ENCODE data around the gene P4HA1.

Gene P4HA1

DNA sequence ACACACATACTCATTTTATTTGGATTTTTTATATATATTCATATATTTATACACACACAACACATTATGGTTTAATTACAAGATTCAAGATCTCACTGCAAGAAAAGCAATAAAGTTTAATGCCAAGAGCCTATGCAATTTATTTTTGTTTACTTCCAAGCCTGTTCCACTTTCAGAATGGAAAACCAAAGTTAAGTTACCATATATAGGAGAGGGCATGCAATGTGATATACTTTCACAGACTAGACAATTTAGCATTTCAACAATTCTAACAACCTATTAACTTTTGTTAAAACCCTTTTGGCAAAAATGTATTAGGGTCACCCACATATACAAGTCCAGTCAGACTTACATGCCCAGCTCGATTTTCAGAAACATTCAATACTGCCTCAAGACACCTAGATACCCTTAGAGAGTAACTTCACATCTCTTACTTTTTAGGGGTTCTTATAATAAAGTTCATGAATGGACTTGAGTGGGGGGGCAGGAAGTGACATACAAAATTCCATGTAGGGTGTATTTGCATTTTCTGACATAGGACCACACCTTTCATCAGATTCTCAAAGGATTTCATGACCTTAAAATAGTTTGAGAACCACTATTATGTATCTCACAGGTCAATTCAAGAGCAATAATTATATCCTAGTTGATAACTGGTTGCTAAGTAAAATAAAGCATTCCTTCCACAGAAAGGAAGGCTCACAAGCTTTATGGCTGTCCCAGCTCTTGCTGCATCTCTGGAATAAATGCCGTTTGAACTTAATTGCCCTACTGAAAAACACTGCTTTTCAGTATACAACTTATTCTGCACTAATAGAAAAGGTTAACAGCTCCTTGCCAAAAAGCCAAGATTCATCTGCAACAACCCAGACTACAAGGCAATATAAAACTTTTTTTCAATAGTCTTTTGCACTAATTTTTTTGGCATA lies 2.5 kb downstream of the P4HA1 start:
- peak; percentile 12 for DNase-seq

DNA sequence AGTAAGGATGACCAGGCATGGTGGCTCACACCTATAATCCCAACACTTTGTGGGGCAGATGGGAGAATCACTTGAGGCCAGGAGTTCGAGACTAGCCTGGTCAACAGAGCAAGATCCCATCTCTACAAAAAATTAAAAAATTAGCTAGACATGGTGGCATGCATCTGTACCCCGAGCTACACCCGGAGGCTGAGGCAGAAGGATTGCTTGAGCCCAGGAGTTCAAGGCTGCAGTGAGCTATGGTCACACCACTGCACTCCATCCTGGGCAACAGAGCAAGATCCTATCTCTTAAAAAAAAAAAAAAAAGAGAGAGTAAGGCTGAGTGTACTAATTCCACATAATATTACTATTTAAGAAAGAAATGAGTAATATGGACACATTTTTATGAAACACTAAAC lies 3.8 kb downstream of the P4HA1 start:
- DNase-seq: no peak

DNA sequence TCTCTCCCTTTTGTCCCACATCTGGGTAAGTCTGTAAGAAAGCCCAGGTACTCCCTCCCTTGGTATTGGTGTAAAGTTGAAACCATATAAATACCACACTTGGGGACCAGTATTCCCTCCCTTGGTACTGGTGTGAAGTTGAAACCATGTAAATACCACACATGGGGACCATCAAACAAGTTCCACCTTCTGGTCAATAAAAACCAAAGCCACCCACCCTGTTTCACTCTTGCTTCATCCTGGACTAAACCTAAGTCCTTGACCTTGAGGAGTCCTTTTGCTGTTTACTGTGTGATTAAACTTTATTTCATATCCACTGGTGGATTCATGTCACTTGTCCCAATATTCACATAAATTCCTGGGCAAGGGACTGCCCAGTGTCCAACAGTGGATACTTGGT lies 8.4 kb downstream of the P4HA1 start:
- no peak for DNase-seq

DNA sequence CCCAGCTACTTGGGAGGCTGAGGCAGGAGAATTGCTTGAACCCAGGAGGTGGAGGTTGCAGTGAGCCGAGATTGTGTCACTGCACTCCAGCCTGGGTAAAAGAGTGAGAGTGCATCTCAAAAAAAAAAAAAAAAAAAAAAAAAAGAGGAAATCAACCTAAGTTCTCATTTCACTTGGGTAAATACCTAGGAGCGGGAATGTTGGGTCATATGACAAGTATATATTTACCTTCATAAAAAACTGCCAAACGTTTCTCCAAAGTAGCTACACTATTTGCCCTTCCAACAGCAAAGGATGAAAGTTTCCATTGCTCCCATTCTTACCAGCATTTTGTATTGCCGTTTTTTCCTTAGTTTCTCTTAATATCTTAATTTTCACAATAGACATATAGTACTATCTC lies 9.8 kb downstream of the P4HA1 start:
- no peak for DNase-seq

DNA sequence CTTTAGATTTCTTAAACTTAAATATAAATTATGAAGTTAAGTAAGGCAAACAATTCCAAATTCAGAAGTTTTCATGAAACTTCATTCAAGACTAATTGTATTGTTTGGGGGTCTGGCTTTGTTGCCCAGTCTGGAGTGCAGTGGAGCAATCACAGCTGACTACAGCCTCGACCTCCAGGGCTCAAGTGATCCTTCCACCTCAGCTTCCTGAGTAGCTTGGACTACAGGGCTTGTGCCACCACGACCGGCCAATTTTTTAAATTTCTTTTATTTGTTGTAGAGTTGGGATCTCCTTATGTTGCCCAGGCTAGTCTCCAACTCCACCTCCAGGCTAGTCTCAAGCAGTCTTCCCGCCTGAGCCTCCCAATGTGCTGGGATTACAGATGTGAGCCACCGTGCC lies 12.5 kb downstream of the P4HA1 start:
- no peak for DNase-seq

DNA sequence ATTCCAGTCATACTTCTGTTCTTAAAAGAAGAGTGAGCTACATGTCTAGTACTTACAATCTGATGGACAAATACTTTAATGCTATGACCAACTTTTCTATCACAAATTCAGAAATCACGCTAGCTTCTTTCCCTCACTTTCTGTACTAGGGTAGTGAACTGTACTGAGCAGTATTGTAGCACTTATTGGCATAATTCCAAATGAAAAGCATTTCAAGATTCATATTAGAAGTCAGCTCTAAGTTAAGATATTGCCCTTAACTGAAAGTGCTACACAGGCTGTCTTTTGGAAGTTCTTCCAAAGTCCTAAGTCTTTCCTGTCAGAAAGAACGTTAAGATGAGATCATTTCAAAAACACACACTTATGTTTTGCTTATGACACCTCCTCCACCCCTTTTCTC lies 13.4 kb downstream of the P4HA1 start:
- no peak for DNase-seq

DNA sequence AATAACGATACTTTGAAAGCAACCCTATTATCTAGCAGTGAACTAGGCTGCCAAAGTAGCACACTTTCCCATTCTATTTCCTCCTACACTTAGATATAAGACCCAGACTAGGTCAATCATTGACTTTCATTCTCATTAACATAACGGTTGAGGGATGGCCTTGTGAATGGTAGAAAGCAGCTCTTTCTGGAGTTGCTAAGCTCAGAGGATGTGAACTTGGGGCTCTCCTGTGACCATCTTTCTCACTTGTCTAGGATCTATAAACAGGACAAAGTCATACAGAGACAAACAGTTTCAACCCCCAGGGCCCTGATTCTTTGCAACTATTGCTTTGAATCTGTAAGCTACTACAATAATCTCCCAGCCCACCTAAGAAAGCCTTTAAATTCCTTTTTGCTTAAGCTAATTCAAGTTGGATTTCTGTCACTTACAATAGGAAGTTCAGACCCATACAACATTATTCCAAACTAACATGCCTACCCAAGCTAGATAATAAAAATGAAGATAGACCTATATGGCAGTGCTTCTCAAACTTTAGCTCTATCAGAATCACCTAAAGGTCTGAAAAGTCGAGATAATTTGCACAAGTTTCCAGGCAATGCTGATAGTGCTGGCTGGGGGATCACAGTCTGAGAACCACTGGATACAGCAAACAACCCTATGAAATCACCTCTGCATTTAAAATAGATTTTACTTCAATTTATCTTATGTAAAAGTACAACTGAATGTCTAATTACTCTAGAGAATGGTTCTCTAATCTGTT lies 16.7 kb downstream of the P4HA1 start:
- DNase-seq: no peak

DNA sequence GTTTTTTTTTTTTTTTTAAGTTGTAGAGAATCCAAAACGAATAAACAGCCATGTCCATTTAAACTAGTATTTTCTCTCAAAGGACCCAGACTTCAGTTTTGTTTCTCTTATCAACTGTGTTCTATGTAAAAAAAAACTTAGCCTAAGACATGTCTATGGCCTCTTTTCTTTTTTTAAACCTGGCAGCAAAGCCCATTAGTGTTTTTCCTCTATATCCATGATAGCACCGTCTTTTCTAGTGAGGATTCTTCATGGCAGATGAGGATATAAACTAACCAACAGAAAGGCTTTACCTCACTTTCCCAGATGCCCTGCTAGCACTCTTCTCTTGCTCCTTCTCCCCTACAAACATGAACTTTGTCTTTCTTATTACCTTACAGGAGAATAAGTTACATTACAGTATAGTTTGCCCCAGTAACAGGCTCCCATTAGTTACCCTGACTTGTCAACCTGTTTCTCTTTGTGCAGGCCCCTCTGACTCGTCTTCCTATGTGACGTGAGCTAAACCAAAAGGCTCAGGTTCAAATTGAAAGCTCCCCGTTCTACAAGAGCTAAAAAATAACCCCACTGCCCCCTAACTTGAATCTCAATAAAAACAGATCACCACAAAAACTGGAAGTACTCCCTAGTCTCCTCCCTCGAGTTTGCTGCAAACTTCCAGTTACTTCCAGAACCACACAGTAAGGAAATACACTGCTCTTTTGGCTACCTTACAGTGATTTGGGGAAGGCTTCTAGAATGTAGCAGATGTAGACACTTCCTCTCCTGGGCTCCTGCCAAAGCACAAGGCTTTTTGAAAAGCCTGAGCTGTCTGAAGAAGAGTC lies 20.1 kb downstream of the P4HA1 start:
- DNase-seq: no peak

DNA sequence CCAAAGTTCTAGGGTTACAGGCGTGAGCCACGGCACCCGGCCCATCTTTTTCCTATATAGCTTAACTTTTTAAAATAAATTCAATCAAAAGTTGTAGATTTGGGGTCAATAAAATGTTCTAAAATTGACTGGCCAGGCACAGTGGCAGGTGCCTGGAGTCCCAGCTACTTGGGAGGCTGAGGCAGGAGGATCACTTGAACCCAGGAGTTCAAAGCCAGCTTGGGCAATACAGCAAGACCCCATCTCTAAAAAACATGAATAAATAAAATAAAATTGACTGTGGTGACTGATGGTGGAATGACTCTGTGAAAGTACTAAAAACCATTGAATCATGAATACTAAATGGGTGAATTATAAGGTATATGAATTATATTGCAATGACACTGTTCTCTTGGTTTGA lies 20.8 kb downstream of the P4HA1 start:
- no peak for DNase-seq

DNA sequence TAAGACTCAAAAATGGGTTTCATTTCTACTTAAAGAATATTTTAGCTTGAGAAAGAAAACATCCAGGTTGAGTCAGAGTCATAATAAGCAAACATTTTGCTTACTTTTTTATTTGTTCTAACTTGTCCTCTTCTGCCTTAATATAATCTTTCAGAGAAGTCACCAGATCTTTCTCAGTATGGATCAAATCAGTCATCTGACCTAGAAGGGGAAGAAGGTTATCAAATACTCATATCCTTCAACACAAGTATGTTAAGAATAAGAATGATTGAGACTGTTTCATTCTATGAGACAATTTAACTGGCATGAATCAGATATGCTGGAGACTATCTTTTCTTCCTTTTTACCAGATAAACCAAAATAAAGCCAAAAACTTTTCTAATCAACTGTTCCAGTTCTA lies 23.0 kb downstream of the P4HA1 start:
- DNase-seq: no peak

DNA sequence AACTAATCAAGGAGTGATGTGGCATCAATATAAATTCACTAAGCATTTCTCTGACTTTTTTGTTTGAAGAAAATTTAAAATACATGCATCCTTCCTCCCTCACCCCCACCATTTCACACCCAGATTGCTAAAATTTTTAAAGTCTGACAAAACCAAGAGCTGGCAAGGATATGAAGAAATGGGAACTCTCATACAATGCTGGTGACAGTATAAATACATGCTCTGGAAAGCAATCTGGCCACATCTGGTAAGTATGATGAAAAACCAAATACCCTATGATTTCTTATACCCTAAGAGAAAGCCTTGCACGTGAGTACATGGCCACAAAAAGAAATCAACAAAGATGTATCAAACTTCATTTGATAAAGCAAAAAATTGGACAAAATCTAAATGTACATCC lies 31.2 kb downstream of the P4HA1 start:
- no peak for DNase-seq

DNA sequence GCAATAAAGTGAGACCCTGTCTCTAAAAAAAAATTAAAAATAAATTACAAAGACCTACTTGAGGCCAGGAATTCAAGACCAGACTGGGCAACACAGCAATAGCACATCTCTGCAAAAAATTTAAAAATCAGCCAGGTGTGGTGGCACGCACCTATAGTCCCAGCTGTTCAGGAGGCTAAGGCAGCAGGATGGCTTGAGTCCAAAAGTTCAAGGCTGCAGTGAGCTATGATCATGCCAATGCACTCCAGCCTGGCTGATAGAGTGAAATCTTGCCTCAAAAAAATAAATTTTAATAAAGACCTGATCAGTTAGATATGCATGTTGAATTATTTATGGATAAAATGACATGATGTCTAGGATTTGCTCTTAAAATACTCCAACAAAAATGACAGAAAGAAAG lies 34.9 kb downstream of the P4HA1 start:
- no peak for DNase-seq

DNA sequence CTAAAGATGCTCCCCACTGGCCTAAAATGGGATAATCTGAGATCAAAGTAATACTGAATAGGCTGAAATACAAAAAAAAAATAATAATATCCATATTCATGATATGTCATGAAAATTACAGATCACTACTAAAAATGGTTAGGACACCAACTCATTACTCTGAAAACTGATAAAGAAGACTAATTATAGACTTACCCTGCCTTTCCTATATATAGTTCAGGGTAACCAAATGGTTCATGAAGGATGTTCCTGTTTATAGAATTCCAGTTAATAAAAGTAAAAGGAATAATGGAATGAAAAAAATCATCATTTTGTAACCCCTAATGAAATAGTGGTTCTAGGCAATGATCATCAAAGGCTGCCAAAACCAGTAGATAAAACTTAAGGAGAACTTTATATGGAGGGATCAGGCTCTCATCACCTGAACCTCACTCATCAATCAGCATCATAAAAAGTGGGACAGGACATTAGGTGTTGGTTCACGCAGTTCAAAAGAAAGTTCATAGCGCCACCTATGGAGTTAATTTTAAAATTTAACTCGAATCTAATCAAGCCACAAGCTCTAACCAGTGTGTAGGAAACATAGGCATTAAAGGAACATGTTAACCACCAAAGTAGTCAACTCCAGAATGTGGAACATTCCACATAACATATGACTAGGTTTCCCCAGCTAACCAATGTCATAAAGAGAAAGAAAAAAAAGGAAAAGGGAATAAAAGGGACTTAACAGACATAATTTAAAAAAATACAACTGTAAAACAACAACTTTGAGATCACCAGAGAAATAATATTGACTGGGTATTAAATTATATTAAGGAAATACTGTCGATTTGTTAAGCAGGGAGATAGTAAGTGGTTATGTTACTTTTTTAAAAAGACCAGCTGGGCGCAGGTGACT lies 35.7 kb downstream of the P4HA1 start:
- peak; percentile 9 for DNase-seq

DNA sequence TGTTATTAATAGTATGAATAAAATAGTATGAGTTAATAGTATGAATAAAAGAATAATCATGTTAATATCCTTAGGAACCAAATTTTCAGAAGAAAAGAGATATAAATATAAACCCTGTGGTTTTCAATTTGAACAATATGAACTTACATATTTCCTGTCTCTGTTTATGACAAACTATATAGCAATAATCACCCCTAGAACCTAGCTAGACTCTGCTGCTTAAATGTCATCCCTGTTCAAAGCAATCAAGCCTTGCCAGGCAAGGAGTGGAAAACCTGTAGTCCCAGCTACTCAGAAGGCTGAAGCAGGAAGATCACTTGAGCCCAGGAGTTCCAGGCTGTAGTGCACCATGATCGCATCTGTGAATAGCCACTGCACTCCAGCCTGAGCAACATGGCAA lies 36.5 kb downstream of the P4HA1 start:
- no peak for DNase-seq

DNA sequence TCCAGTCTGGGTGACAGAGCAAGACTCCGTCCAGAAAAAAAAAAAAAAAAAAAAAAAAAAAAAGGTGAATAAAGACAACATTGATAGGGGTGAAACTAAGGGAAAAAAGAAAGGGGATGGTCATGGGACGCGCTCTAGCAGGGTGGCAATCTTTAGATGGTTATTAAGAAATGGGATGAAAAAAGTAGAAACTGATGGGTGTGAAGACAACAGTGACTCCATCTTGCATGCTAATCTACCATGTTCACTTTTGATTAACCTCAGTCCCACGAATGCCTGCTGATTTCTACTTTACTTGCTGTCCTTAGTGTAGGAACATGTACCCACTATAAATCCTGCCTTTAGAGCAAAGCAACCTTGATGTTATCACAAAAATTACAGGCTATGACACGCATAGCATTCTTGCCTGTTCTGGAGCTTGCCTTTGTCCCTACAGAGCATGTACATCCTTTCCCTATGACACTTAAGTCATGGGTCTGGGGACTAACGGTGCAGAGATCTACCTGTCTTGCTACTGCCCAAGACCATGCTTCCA lies 38.5 kb downstream of the P4HA1 start:
- no peak for DNase-seq

DNA sequence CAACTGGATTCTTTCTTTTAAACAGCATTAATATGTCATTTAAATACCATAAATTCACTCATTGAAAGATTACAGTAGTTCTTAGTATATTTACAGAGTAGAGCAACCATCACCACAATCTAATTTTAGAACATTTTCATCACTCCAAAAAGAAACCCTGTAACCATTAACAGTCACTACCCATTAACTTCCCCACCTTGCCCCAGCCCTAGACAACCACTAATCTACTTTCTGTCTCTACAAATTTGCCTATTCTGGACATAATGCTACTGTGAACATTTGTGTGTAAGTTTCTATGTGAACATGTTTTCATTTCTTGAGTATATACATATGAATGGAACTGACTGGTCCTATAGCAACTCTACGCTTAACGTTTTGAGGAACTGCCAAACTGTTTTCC lies 42.4 kb downstream of the P4HA1 start:
- no peak for DNase-seq

DNA sequence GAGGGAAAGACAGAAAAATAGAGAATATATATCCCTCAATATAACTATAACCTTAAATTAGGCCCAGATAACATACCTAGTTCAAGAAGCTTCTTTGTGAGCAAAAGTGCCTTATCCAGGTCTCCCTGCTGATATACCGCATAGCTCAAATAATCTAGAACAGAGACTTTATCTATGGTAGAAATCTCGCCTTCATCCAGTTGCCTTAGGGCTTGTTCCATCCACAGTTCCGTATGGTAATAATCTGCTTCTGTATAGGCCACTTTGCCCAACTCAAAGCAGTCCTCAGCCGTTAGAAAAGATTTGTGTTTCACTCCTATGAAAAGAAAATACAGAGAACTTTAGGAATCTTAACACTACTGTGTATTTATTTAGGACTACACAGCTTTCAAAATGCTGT lies 43.4 kb downstream of the P4HA1 start:
- no peak for DNase-seq

DNA sequence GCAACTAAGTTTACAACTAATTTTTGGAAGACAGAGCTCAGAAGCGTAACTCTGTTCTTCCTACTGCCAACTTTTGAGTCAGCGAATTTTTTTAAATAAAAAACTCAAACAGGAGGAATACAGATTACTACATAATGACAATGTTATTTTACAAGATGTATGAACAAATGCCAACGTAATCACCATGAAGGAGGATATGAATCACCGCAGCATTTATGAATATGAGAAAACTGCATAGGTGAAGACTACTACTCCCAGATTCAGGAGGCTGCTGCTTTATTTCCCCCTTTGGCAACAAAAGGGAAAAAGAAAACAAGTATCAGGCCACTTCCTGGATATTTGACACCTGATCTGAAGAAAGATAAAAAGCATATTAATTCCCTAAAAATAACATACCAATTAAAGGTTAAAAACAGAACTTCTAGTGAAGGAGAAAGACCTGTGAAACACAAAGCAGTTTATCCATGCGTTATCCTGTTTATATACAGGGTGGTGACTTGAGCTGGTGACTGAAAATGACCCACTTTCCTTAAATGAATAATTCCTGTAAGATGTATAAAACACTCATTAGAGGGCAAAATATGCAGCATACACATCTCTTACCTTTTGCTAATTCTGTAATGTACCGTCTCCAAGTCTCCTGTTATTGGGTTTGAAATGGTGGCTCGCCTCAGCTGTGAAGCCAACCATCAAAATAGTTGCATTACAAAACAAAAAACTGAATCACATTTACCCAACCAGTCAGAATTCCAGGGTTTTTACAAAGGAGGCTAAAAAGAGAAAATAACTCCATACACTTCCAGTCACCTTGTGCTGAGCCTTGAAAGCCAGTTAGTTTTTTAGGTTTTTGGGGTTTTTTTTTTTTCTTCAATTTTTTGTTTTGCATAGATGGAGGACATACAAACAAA lies 52.0 kb downstream of the P4HA1 start:
- DNase-seq: no peak

DNA sequence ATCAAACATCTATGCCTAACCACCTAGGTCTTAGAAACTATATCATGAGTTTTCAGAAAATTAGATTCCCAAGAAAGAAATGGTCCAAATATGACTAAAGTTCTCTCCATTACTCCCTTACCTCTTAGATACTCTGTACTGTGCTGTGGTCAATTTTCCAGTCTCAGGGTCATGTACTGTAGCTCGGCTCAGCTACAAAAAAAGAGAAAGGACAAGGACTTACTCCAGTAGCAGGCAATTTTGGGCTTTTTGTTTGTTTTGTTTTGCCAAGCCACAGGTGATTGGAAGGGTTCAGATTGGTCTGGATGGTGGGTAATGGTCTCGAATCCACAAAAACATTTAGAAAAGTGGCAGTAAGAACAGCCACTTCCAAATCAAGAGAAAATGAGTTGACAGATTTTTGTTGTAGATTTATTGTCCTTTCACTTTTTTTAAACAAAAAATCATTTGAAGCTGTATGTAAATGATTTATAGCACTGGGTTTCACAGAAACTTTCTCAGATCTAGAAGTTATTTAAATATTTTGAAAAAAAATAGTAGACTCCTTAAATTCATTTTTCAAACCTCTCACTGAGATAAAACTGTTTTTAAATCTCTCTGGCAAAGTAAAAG lies 52.8 kb downstream of the P4HA1 start:
- DNase-seq: no peak

DNA sequence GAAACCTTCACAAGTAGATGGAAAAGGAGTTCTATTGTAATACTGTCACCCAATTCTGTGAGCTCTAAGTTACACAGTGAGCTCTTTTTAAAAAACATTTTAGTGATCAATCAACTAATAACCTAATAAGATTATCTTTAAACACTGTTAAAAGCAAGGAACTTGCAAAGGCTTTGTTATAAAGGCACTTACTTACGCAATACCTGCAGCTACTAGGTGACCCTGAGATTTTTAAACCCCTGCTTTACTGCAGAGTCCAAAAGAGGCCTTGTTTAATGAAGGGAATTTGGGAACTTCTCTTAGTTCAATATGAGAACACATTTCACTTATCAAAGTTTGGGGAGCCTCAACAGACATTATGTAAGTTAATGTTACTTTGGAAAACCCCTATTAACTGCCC lies 53.3 kb downstream of the P4HA1 start:
- no peak for DNase-seq
